Right forelimb (tissue), 1 donor: ENCODE measurements around the gene GRAMD1B.

Experiments
- DNase-seq: peaks from one replicate; pipeline ENCODE4 v3.0.0-alpha.2; 2018

GRAMD1B gene

GRCh38 chr11:123594188-123594901, 164.3 kb downstream of the GRAMD1B start:
- no peak for DNase-seq

GRCh38 chr11:123594921-123595320, 164.9 kb downstream of the GRAMD1B start:
- DNase-seq = no peak

GRCh38 chr11:123597859-123598258, 167.8 kb downstream of the GRAMD1B start:
- DNase-seq = no peak

- no peak for DNase-seq
Measured at GRCh38 chr11:123601136-123601535, 171.1 kb downstream of the GRAMD1B start.

- DNase-seq = no peak
Measured at GRCh38 chr11:123601743-123602142, 171.7 kb downstream of the GRAMD1B start.

- no peak for DNase-seq
Measured at GRCh38 chr11:123603666-123604065, 173.6 kb downstream of the GRAMD1B start.

GRCh38 chr11:123607781-123608180, 177.7 kb downstream of the GRAMD1B start:
- no peak for DNase-seq

- no peak for DNase-seq
Measured at GRCh38 chr11:123608371-123608770, 178.3 kb downstream of the GRAMD1B start.

GRCh38 chr11:123608945-123609344, 178.9 kb downstream of the GRAMD1B start:
- no peak for DNase-seq

GRCh38 chr11:123611698-123612097, 181.6 kb downstream of the GRAMD1B start:
- no peak for DNase-seq

GRCh38 chr11:123616505-123617198, 186.6 kb downstream of the GRAMD1B start:
- DNase-seq = no peak

GRCh38 chr11:123622576-123622975, 192.5 kb downstream of the GRAMD1B start:
- DNase-seq = no peak

- no peak for DNase-seq
Measured at GRCh38 chr11:123624974-123625373, 194.9 kb downstream of the GRAMD1B start.

GRCh38 chr11:123628936-123629683, 199.0 kb downstream of the GRAMD1B start:
- DNase-seq = no peak

- no peak for DNase-seq
Measured at GRCh38 chr11:123630126-123630608, 200.1 kb downstream of the GRAMD1B start.

- DNase-seq = no peak
Measured at GRCh38 chr11:123640029-123640428, 210.0 kb downstream of the GRAMD1B start.

- no peak for DNase-seq
Measured at GRCh38 chr11:123640677-123641494, 210.8 kb downstream of the GRAMD1B start.

GRCh38 chr11:123641495-123641840, 211.4 kb downstream of the GRAMD1B start:
- no peak for DNase-seq

GRCh38 chr11:123642435-123642834, 212.4 kb downstream of the GRAMD1B start:
- DNase-seq = no peak

GRCh38 chr11:123645286-123645975, 215.4 kb downstream of the GRAMD1B start:
- no peak for DNase-seq

- DNase-seq = no peak
Measured at GRCh38 chr11:123650901-123651300, 220.8 kb downstream of the GRAMD1B start.

- no peak for DNase-seq
Measured at GRCh38 chr11:123652599-123652998, 222.5 kb downstream of the GRAMD1B start.
